ENCODE results near the gene BEND7. TPM values are rescaled to one million over a fixed set of nuclear protein-coding genes. Genes with fewer than 3 reads are reported as not detected.

The BEND7 gene
- total RNA-seq, 1 donor from 2014 or later = 1.3 TPM

DNA sequence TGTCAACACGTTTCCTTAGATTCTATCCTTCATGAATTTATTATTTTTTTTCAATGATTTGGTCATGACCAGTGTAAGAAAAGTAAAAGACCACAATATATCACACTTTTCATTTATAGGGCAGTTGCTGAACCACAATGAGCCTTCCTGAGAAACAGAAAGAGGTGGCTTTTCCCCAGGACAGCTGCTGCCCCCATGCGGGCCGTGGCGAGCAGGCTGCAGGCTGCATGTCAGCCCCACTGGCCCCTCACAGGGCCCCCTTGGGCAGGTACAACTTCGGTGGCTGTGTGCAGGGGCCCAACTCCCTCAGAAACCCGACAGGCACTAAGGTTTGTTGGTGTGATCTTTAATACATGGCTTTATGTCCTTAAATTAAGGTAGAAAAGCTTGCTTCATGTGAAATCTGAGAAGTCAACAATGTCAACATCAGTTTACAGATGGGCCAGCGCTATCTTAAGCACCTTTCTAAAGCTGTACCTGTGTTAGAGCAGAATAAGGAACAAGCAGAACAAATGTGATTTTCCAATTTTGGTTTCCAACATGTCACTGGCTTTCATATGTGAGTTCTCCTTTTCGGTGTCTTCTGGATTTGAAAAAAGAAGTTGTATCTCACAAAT, 10.6 kb downstream of the BEND7 start:
- TF ChIP-seq, protein P1, sequence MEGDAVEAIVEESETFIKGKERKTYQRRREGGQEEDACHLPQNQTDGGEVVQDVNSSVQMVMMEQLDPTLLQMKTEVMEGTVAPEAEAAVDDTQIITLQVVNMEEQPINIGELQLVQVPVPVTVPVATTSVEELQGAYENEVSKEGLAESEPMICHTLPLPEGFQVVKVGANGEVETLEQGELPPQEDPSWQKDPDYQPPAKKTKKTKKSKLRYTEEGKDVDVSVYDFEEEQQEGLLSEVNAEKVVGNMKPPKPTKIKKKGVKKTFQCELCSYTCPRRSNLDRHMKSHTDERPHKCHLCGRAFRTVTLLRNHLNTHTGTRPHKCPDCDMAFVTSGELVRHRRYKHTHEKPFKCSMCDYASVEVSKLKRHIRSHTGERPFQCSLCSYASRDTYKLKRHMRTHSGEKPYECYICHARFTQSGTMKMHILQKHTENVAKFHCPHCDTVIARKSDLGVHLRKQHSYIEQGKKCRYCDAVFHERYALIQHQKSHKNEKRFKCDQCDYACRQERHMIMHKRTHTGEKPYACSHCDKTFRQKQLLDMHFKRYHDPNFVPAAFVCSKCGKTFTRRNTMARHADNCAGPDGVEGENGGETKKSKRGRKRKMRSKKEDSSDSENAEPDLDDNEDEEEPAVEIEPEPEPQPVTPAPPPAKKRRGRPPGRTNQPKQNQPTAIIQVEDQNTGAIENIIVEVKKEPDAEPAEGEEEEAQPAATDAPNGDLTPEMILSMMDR (IDR thresholded peaks at IDR 0.05; ENCODE audit: insufficient read depth, low read length, severe bottlenecking) = peak; percentile 54
- Histone ChIP-seq H3K4me3 (ENCODE audit: low read depth, low read length) (no peak overlapping the region), H3K36me3 (ENCODE audit: control insufficient read depth, insufficient read depth, low read length) (no peaks in the 10 kb centered on the region), H3K27me3 (ENCODE audit: control insufficient read depth, insufficient read depth, low read length) (no peaks in the 10 kb centered on the region)
- FAIRE-seq (no peak), DNase-seq (ENCODE audit: low read depth) (no peak)

DNA sequence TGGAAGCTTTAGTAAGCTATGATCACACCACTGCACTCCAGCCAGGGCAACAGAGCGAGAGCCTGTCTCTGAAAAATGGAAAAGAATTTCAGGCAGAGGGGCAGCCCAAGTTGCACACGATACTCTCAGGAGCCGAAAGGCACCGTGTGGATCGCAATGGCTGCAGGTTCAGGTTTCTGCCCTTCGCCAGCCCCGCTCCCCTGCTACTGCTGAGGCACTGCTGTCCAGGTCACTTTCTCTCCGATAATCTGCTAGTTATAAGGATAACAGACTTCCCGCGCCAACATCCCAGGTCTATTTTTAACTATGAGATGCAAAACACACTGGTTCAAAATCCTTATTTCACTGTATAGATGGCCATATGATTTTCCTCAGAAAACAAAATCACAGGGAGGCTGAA, 11.1 kb downstream of the BEND7 start:
- H3K36me3 ChIP-seq (ENCODE audit: control insufficient read depth, insufficient read depth, low read length) = no peaks in the 10 kb centered on the region
- DNase-seq (ENCODE audit: low read depth) (no peak), FAIRE-seq (no peak)
- H3K4me3 ChIP-seq (ENCODE audit: low read depth, low read length) = no peak overlapping the region
- TF ChIP-seq, protein P1 (IDR thresholded peaks at IDR 0.05; ENCODE audit: insufficient read depth, low read length, severe bottlenecking) = no peak
- H3K27me3 ChIP-seq (ENCODE audit: control insufficient read depth, insufficient read depth, low read length) = no peaks in the 10 kb centered on the region

DNA sequence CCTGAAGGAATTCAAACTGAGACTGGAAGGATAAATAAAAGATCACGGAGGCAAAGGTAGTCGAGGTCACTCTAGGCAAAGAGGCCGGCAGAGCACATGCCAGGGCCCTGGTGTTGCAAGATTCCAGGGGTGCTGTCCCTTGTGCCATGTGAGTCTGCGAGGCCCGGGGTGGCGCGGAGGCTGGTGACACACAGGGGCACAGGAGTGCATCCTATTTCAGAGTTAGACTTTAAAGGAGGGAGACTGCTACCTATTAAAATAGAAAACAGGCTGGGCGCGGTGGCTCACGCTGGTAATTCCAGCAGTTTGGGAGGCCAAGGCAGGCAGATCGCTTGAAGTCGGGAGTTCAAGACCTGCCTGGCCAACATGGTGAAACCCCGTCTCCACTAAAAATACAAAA, 12.6 kb downstream of the BEND7 start:
- H3K27me3 ChIP-seq (ENCODE audit: control insufficient read depth, insufficient read depth, low read length) = no peaks in the 10 kb centered on the region
- H3K4me3 ChIP-seq (ENCODE audit: low read depth, low read length) = no peak overlapping the region
- FAIRE-seq = no peak
- no peaks in the 10 kb centered on the region for H3K36me3 ChIP-seq (ENCODE audit: control insufficient read depth, insufficient read depth, low read length)
- DNase-seq (ENCODE audit: low read depth) = no peak
- TF ChIP-seq, protein P1 (IDR thresholded peaks at IDR 0.05; ENCODE audit: insufficient read depth, low read length, severe bottlenecking) = no peak

DNA sequence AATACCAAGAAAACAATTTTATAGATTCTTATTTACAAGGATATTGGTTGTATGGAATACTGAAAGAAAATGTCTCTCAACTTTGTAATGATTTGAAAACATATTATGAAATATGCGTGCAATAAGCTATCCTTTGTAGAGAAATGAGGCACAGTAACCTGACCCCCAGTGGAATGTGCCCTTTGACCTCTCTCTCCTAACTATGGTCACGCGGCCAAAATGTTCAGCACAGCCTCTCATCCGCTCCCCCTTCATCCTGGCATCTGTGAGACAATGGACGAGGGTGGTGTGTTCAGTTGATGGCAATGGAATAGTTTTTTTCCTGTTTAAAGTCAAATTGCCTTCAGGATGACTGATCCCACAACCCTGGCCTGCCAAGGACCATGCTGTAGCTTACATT, 13.3 kb downstream of the BEND7 start:
- Histone ChIP-seq H3K4me3 (ENCODE audit: low read depth, low read length) (no peak overlapping the region), H3K27me3 (ENCODE audit: control insufficient read depth, insufficient read depth, low read length) (no peaks in the 10 kb centered on the region), H3K36me3 (ENCODE audit: control insufficient read depth, insufficient read depth, low read length) (no peaks in the 10 kb centered on the region)
- DNase-seq (ENCODE audit: low read depth) (no peak), FAIRE-seq (no peak)
- TF ChIP-seq, protein P1 (IDR thresholded peaks at IDR 0.05; ENCODE audit: insufficient read depth, low read length, severe bottlenecking) = no peak

DNA sequence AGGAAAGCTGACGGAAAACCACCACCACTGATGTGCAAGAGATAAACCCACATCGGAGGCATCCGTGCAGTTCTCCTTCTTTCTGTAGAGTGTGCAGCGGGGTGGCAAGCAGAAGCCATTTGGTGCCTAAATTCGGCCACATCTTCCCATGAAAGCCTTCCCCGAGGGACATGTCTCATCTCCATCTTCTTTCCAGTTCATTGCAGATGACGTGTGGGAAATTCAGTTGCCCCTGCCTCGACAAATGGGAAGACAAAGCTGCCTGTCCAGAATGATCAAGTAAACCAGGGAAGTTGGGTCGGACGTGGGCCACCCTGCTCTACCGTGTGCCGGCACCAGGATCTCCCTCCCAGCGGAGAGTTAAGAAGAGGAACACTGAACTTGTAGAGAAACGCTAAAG, 14.5 kb downstream of the BEND7 start:
- H3K4me3 ChIP-seq (ENCODE audit: low read depth, low read length) = no peak overlapping the region
- TF ChIP-seq, protein P1 (IDR thresholded peaks at IDR 0.05; ENCODE audit: insufficient read depth, low read length, severe bottlenecking) = no peak
- no peaks in the 10 kb centered on the region for H3K27me3 ChIP-seq (ENCODE audit: control insufficient read depth, insufficient read depth, low read length)
- DNase-seq (ENCODE audit: low read depth) = no peak
- FAIRE-seq = no peak
- H3K36me3 ChIP-seq (ENCODE audit: control insufficient read depth, insufficient read depth, low read length) = no peaks in the 10 kb centered on the region

DNA sequence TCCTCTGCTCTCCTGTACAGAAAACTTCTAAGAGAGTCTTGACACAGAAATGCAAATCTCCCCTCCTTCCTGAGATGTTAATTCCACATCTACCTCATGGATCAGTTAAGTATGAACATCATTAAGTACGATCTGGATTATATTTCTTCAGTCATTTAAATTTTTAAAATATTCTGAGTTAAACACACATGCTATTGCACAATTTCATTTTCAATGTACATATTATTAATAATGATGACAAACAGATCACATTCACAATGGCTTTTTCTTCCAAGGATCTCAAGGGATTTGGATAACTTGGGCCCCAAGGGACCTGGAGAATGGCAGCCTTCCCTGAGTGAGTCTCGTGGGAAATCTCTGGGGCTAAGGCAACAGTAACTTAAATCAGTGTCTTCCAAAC, 16.2 kb downstream of the BEND7 start:
- H3K27me3 ChIP-seq (ENCODE audit: control insufficient read depth, insufficient read depth, low read length) = no peaks in the 10 kb centered on the region
- no peaks in the 10 kb centered on the region for H3K36me3 ChIP-seq (ENCODE audit: control insufficient read depth, insufficient read depth, low read length)
- FAIRE-seq = no peak
- no peak for DNase-seq (ENCODE audit: low read depth)
- TF ChIP-seq, protein P1 (IDR thresholded peaks at IDR 0.05; ENCODE audit: insufficient read depth, low read length, severe bottlenecking) = no peak
- no peak overlapping the region for H3K4me3 ChIP-seq (ENCODE audit: low read depth, low read length)
